ENCODE data around the gene NOL12.
"Not testable (repeated sequence)": the region's sequence is repeated elsewhere in the genome, so short reads cannot be mapped to it uniquely, and the experiment has no call there.

NOL12 gene

GRCh38 chr22:37647928-37648327, 38.2 kb upstream of the NOL12 start:
- H3K9me3 ChIP-seq = no peaks in the 10 kb centered on the region
- no peak overlapping the region for H3K27ac ChIP-seq
- no peak for TF ChIP-seq CTCF (IDR thresholded peaks at IDR 0.05)
- no peaks in the 10 kb centered on the region for H3K27me3 ChIP-seq
- H3K4me1 ChIP-seq (ENCODE audit: control insufficient read depth in 1 of 2, insufficient read depth in 1 of 2, low read depth in 1 of 2, low read length in 1 of 2) = peaks cover 5 to 8% of the 10 kb centered on the region in 2 experiments
- no peak overlapping the region for H3K4me3 ChIP-seq (ENCODE audit: low read depth in 1 of 2, low read length in 1 of 2)
- H3K36me3 ChIP-seq = peaks cover 100% of the 10 kb centered on the region

DNA sequence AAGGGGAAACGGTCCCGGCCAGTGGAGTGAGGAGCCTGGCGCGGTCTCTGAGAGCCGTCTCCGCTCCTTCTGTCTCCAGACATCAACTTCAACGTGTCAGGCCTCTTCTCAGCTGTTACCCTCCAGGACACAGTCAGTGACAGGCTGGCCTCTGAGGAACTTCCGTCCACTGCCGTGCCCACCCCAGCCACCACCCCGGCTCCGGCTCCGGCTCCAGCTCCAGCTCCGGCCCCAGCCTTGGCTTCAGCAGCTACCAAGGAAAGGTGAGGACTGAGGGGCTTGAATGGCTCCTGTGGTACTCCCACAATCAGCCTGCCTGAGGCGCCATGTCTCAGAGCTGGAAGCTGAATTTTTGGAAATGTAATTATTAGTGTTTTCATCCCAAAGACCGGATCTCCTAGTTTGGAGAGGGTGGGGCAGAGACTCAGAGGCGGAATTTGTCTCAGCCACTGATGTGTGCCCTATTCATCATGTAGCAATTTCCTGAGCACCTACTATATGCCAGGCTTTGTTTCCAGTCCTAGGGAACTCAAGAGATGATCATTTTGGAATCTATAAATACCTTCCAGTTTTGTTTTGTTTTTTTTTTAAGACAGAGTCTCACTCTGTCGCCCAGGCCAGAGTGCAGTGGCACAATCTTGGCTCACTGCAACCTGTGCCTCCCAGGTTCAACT, 35.5 kb upstream of the NOL12 start:
- H3K27me3 ChIP-seq = no peaks in the 10 kb centered on the region
- H3K9me3 ChIP-seq = no peaks in the 10 kb centered on the region
- H3K4me1 ChIP-seq (ENCODE audit: control insufficient read depth in 1 of 2, insufficient read depth in 1 of 2, low read depth in 1 of 2, low read length in 1 of 2) = no peaks in the 10 kb centered on the region
- peaks cover 100% of the 10 kb centered on the region for H3K36me3 ChIP-seq
- TF ChIP-seq CTCF (IDR thresholded peaks at IDR 0.05) = no peak
- no peak overlapping the region for H3K4me3 ChIP-seq (ENCODE audit: low read depth in 1 of 2, low read length in 1 of 2)
- H3K27ac ChIP-seq = no peak overlapping the region

GRCh38 chr22:37654563-37655251, 31.4 kb upstream of the NOL12 start:
- Histone ChIP-seq H3K9me3 (no peaks in the 10 kb centered on the region), H3K4me1 (ENCODE audit: control insufficient read depth in 1 of 2, insufficient read depth in 1 of 2, low read depth in 1 of 2, low read length in 1 of 2) (peaks cover 14 to 15% of the 10 kb centered on the region in 2 experiments), H3K27me3 (no peaks in the 10 kb centered on the region), H3K27ac (no peak overlapping the region), H3K36me3 (peaks cover 67% of the 10 kb centered on the region), H3K4me3 (ENCODE audit: low read depth in 1 of 2, low read length in 1 of 2) (no peak overlapping the region)
- no peak for TF ChIP-seq CTCF (IDR thresholded peaks at IDR 0.05)

DNA sequence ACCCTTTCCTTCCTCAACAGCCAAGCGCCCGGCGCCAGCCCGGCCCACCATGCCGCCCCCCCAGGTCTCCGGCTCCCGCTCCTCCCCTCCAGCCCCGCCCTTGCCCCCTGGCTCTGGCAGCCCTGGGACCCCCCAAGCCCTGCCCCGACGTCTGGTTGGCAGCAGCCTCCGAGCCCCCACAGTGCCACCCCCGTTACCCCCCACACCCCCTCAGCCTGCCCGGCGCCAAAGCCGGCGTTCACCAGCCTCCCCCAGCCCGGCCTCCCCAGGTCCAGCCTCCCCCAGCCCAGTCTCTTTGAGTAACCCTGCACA, 30.9 kb upstream of the NOL12 start:
- no peaks in the 10 kb centered on the region for H3K9me3 ChIP-seq
- H3K36me3 ChIP-seq = peaks cover 62% of the 10 kb centered on the region
- no peak overlapping the region for H3K27ac ChIP-seq
- TF ChIP-seq CTCF (IDR thresholded peaks at IDR 0.05) = no peak
- no peaks in the 10 kb centered on the region for H3K27me3 ChIP-seq
- peaks cover 15 to 18% of the 10 kb centered on the region in 2 experiments for H3K4me1 ChIP-seq (ENCODE audit: control insufficient read depth in 1 of 2, insufficient read depth in 1 of 2, low read depth in 1 of 2, low read length in 1 of 2)
- H3K4me3 ChIP-seq (ENCODE audit: low read depth in 1 of 2, low read length in 1 of 2) = no peak overlapping the region

- not testable (repeated sequence) for H3K27me3 ChIP-seq; H3K4me3 ChIP-seq (ENCODE audit: low read depth in 1 of 2, low read length in 1 of 2); H3K9me3 ChIP-seq
- peak overlapping the region; percentile 16 for H3K27ac ChIP-seq
- H3K4me1 ChIP-seq (ENCODE audit: control insufficient read depth in 1 of 2, insufficient read depth in 1 of 2, low read depth in 1 of 2, low read length in 1 of 2) = peaks cover 15 to 18% of the 10 kb centered on the region in 2 experiments
- peaks cover 48% of the 10 kb centered on the region for H3K36me3 ChIP-seq
Observed at GRCh38 chr22:37656583-37656982, 29.6 kb upstream of the NOL12 start.

GRCh38 chr22:37657590-37658132, 28.5 kb upstream of the NOL12 start:
- Histone ChIP-seq H3K36me3 (peaks cover 38% of the 10 kb centered on the region), H3K27me3 (no peaks in the 10 kb centered on the region), H3K27ac (peak overlapping the region; percentile 77), H3K9me3 (no peaks in the 10 kb centered on the region), H3K4me1 (ENCODE audit: control insufficient read depth in 1 of 2, insufficient read depth in 1 of 2, low read depth in 1 of 2, low read length in 1 of 2) (peaks cover 15 to 18% of the 10 kb centered on the region in 2 experiments), H3K4me3 (ENCODE audit: low read depth in 1 of 2, low read length in 1 of 2) (peak overlapping the region; percentile 62 to 68)
- no peak for TF ChIP-seq CTCF (IDR thresholded peaks at IDR 0.05)
